ENCODE measurements around the gene PTPRZ1. TPM values are rescaled to one million over a fixed set of nuclear protein-coding genes. Genes with fewer than 3 reads are reported as not detected.

Gene PTPRZ1
- total and polyA plus RNA-seq, 8 donors: 0.60 to 2.5 (median 0.98) TPM

GRCh38 chr7:121966276-121966934 is 93.4 kb downstream of the PTPRZ1 start:
- ATAC-seq (no peak), DNase-seq (no peak), FAIRE-seq (no peak)
- WGBS, 2 donors: 54 to 71% methylated on average over 2 of the region's 2 CpGs
- H3K27ac ChIP-seq: no peak overlapping the region
- intact Hi-C loops (cut with DNase I): no loop called here
- H3K27me3 ChIP-seq: no peaks in the 10 kb centered on the region
- H3K4me3 ChIP-seq: no peak overlapping the region
- no peaks in the 10 kb centered on the region for H3K36me3 ChIP-seq
- no peaks in the 10 kb centered on the region for H3K4me1 ChIP-seq
- TF ChIP-seq CTCF (IDR thresholded peaks at IDR 0.05): no peak
- no peaks in the 10 kb centered on the region for H3K9me3 ChIP-seq

- DNase-seq (no peak), ATAC-seq (no peak), FAIRE-seq (no peak)
- WGBS, 2 donors: 87 to 90% methylated on average over 4 of the region's 4 CpGs
- no peaks in the 10 kb centered on the region for H3K36me3 ChIP-seq
- TF ChIP-seq CTCF (IDR thresholded peaks at IDR 0.05): no peak
- no peaks in the 10 kb centered on the region for H3K9me3 ChIP-seq
- intact Hi-C loops (cut with DNase I): no loop called here
- no peaks in the 10 kb centered on the region for H3K27me3 ChIP-seq
- H3K4me1 ChIP-seq: no peaks in the 10 kb centered on the region
- no peak overlapping the region for H3K4me3 ChIP-seq
- no peak overlapping the region for H3K27ac ChIP-seq
Measured at GRCh38 chr7:121966935-121967332, 94.0 kb downstream of the PTPRZ1 start.

- Histone ChIP-seq H3K27me3 (no peaks in the 10 kb centered on the region), H3K9me3 (no peaks in the 10 kb centered on the region), H3K36me3 (no peaks in the 10 kb centered on the region), H3K4me3 (no peak overlapping the region), H3K27ac (no peak overlapping the region), H3K4me1 (no peaks in the 10 kb centered on the region)
- ATAC-seq: no peak
- TF ChIP-seq CTCF (IDR thresholded peaks at IDR 0.05): no peak
- FAIRE-seq: no peak
- intact Hi-C loops (cut with DNase I): no loop called here
- 83 to 91% methylated on average over 1 of the region's 1 CpG for WGBS, 2 donors
- DNase-seq: no peak
Measured at GRCh38 chr7:121985476-121986030, 112.6 kb downstream of the PTPRZ1 start.

- FAIRE-seq: no peak
- H3K9me3 ChIP-seq: no peaks in the 10 kb centered on the region
- 82 to 86% methylated on average over 4 of the region's 4 CpGs for WGBS, 2 donors
- no peak overlapping the region for H3K4me3 ChIP-seq
- no peak overlapping the region for H3K27ac ChIP-seq
- TF ChIP-seq CTCF (IDR thresholded peaks at IDR 0.05): no peak
- H3K36me3 ChIP-seq: no peaks in the 10 kb centered on the region
- intact Hi-C loops (cut with DNase I): loop anchor here in 1 of 3 donors (10.0 kb wide), 2 partner anchors 247 to 627 kb away; no protein-coding TSS in a partner anchor
- ATAC-seq: no peak
- no peak for DNase-seq
- no peaks in the 10 kb centered on the region for H3K4me1 ChIP-seq
- H3K27me3 ChIP-seq: no peaks in the 10 kb centered on the region
Measured at GRCh38 chr7:121992068-121992467, 119.1 kb downstream of the PTPRZ1 start.

All from pancreas (tissue), 10 donors.